Vagina (tissue), 2 donors: ENCODE results near the gene CADM4. TPM values are rescaled to one million over a fixed set of nuclear protein-coding genes. Genes with fewer than 3 reads are reported as not detected.

Experiments
- DNase-seq, 2 donors: peaks; one replicate each; pipeline ENCODE4 v3.0.0-alpha.2; 2017; ENCODE audit errors: extremely low spot score in 2 of 2
- H3K27ac ChIP-seq: fragments of 200-600 bp; sonication (generic); one replicate; pipeline ENCODE4 v1.5.1; 2019
- H3K27me3 ChIP-seq: fragments of 200-600 bp; sonication (generic); one replicate; pipeline ENCODE4 v1.5.1; 2019
- H3K36me3 ChIP-seq, 2 donors: fragments of 200-600 bp; sonication (generic); one replicate each; pipeline ENCODE4 v1.5.1; 2017 to 2019
- H3K4me1 ChIP-seq: fragments of 200-600 bp; sonication (generic); one replicate; pipeline ENCODE4 v1.5.1; 2019
- H3K4me3 ChIP-seq, 2 donors: fragments of 200-600 bp; sonication (generic); 1 replicate in 1 of 2; 2 replicates in 1 of 2; pipeline ENCODE4 v1.5.1; 2016 to 2019
- H3K9me3 ChIP-seq: fragments of 200-600 bp; sonication (generic); one replicate; pipeline ENCODE4 v1.5.1; 2019
- POLR2A ChIP-seq, 2 donors: fragments of 450-650 bp; IDR thresholded peaks; one replicate each; pipeline ENCODE4 v1.6.1; 2017; ENCODE audit warnings: antibody characterized with exemption in 2 of 2, mild to moderate bottlenecking in 2 of 2, moderate library complexity in 2 of 2
- POLR2AphosphoS5 ChIP-seq, 2 donors: sonication (generic); formaldehyde crosslinking; IDR thresholded peaks; one replicate each; pipeline ENCODE4 v1.9.0; 2017; ENCODE audit warnings: antibody characterized with exemption in 2 of 2, mild to moderate bottlenecking in 2 of 2, low read depth in 1 of 2; ENCODE audit not compliant: insufficient read depth in 1 of 2
- intact Hi-C: fragments of 100-400 bp; cut with DNase I; formaldehyde crosslinking; loops from one replicate; pipeline ENCODE4 v1.15.1; 2023
- total RNA-seq: library from RNA; depleted of rRNA; stranded (reverse); fragments of >200 nt; gene quantifications from one replicate; pipeline ENCODE4 v1.2.3, GENCODE V29; 2016
- TF ChIP-seq, protein P1 (sequence below), 3 experiments: fragments of 450-650 bp in 2 of 3; fragments of 200-600 bp in 1 of 3; sonication (generic) in 1 of 3; IDR thresholded peaks; one replicate each; pipeline ENCODE4 v1.5.1; 2017 to 2019; ENCODE audit warnings: antibody characterized with exemption in 3 of 3, mild to moderate bottlenecking in 2 of 3, moderate library complexity in 2 of 3

CADM4 gene
- total RNA-seq, 1 donor from 2014 or later = 4.7 TPM

DNA sequence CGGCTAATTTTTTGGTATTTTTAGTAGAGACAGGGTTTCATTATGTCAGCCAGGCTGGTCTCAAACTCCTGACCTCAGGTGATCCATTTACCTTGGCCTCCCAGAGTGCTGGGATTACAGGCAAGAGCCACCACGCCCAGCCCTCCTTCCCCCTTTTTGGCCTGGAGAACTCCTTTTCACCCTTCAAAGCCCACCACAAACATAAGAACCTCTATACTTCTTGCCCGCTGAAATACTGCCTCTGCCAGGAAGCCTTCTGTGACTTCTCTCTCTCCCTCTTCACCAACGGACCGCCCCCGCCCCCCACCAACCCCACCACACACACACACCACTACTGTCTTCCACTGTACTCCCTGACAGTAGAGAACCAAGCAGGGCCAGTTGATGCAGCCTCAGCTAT, 22.7 kb downstream of the CADM4 start:
- DNase-seq = no peak
- no peak overlapping the region for H3K27ac ChIP-seq
- no peak for TF ChIP-seq POLR2A (IDR thresholded peaks at IDR 0.05)
- no peak for TF ChIP-seq POLR2AphosphoS5 (IDR thresholded peaks at IDR 0.05; ENCODE audit: insufficient read depth in 1 of 2, low read depth in 1 of 2)
- TF ChIP-seq, protein P1, sequence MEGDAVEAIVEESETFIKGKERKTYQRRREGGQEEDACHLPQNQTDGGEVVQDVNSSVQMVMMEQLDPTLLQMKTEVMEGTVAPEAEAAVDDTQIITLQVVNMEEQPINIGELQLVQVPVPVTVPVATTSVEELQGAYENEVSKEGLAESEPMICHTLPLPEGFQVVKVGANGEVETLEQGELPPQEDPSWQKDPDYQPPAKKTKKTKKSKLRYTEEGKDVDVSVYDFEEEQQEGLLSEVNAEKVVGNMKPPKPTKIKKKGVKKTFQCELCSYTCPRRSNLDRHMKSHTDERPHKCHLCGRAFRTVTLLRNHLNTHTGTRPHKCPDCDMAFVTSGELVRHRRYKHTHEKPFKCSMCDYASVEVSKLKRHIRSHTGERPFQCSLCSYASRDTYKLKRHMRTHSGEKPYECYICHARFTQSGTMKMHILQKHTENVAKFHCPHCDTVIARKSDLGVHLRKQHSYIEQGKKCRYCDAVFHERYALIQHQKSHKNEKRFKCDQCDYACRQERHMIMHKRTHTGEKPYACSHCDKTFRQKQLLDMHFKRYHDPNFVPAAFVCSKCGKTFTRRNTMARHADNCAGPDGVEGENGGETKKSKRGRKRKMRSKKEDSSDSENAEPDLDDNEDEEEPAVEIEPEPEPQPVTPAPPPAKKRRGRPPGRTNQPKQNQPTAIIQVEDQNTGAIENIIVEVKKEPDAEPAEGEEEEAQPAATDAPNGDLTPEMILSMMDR (IDR thresholded peaks at IDR 0.05) = no peak
- H3K36me3 ChIP-seq = peaks cover 0 to 12% of the 10 kb centered on the region in 2 donors
- H3K9me3 ChIP-seq = no peaks in the 10 kb centered on the region
- intact Hi-C loops = no loop called here
- peaks cover 19% of the 10 kb centered on the region for H3K4me1 ChIP-seq
- no peak overlapping the region for H3K4me3 ChIP-seq
- H3K27me3 ChIP-seq = no peaks in the 10 kb centered on the region

DNA sequence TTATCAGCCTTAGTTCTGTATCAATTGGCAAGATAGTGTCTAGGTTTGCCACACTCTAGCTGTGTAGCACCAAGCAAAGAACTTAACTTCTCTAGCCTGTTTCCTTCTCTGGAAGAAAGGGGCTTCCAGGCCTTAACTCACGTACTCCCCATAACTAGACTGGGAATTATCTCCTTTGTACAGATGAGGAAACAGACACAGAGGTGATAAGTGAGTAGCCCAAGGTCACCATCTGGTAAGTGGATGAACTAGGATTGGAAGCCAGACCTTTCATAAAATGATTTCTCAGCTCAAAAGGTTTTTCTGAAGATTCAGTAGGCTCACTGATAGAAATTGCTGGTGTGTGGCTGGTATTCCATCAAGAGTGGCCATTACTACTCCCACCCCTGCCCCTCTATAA, 23.3 kb downstream of the CADM4 start:
- intact Hi-C loops = no loop called here
- Histone ChIP-seq H3K27ac (no peak overlapping the region), H3K27me3 (no peaks in the 10 kb centered on the region), H3K9me3 (no peaks in the 10 kb centered on the region), H3K4me1 (peaks cover 19% of the 10 kb centered on the region), H3K4me3 (no peak overlapping the region), H3K36me3 (peaks cover 0 to 12% of the 10 kb centered on the region in 2 donors)
- DNase-seq = no peak
- TF ChIP-seq, protein P1 (IDR thresholded peaks at IDR 0.05) = no peak
- TF ChIP-seq POLR2A (IDR thresholded peaks at IDR 0.05) (no peak), POLR2AphosphoS5 (IDR thresholded peaks at IDR 0.05; ENCODE audit: insufficient read depth in 1 of 2, low read depth in 1 of 2) (no peak)

DNA sequence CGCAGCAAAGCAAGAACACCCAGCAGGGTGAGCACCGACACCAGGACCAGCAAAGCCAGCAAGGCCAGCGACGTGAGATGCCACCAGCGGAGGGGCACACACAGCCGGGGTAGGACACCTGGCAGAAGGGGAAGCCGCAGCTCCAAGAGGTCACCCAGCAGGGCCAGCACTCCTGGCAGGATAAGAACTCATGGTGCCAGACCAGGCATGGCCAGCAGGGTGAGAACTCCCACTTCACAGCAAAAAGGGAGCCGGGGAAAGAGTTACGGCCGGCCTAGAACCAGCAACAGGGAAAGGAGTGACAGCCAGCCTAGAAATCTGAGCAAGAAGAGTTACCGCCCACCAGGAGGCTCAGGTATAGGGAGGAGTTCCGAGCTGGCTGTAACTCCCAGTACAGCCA, 27.3 kb downstream of the CADM4 start:
- Histone ChIP-seq H3K36me3 (peaks cover 0 to 12% of the 10 kb centered on the region in 2 donors), H3K27ac (no peak overlapping the region), H3K27me3 (no peaks in the 10 kb centered on the region), H3K4me1 (no peaks in the 10 kb centered on the region), H3K4me3 (no peak overlapping the region), H3K9me3 (no peaks in the 10 kb centered on the region)
- intact Hi-C loops = no loop called here
- no peak for TF ChIP-seq POLR2A (IDR thresholded peaks at IDR 0.05)
- no peak for DNase-seq

DNA sequence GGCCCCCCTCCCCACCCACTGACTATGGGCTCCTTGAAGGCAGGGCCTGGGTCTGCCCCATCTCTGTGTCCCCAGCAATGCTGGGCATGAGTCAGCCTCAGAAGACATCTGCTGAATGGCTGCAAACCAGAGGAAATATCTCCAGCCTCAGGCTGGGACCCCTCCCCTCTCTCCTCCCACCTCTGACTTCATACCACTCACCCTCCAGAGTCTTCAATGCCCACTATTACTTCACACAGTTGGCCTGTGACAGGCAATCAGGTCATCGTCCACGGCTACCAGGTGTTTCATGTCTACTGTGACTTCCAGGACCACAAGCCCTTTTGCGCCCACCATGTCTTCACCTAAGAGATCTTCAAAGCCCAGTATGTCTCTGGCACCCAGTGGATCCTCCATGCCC, 27.9 kb downstream of the CADM4 start, which contains the start of gene SRRM5:
Gene SRRM5, plus strand, starts transcription at position 301 of the 400 bp plus-strand sequence. Its CDS starts 34 bp downstream, at position 335.
- intact Hi-C loops = no loop called here
- DNase-seq = no peak
- peaks cover 0 to 15% of the 10 kb centered on the region in 2 donors for H3K36me3 ChIP-seq
- no peaks in the 10 kb centered on the region for H3K9me3 ChIP-seq
- TF ChIP-seq POLR2A (IDR thresholded peaks at IDR 0.05) (no peak), POLR2AphosphoS5 (IDR thresholded peaks at IDR 0.05; ENCODE audit: insufficient read depth in 1 of 2, low read depth in 1 of 2) (no peak)
- TF ChIP-seq, protein P1 (IDR thresholded peaks at IDR 0.05) = no peak
- H3K4me3 ChIP-seq = no peak within 1 kb of the TSS
- H3K4me1 ChIP-seq = peaks cover 6% of the 10 kb centered on the region
- no peaks in the 10 kb centered on the region for H3K27me3 ChIP-seq
- no peak within 1 kb of the TSS for H3K27ac ChIP-seq

DNA sequence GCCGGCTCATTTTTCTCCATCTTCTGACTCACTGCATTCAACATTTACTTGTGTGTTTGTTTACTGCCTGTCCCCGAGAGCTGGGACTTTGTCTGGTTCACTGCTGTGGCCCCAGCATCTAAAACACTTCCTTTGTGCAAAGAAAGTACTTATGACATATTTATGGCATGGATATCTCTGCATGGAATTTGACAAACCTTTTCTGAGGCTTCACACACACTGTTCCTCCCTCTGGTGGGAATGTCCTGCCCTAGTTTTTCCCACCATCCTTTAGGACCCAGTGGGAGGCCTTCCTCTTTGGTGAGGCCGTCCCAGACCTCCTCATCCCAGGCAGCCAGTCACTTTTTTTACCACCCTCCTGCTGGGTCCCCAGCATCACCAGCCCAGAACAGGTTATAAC, 29.2 kb downstream of the CADM4 start:
- DNase-seq = no peak
- Histone ChIP-seq H3K9me3 (no peaks in the 10 kb centered on the region), H3K27me3 (no peaks in the 10 kb centered on the region), H3K36me3 (peaks cover 0 to 17% of the 10 kb centered on the region in 2 donors), H3K4me1 (peaks cover 15% of the 10 kb centered on the region), H3K27ac (no peak overlapping the region), H3K4me3 (no peak overlapping the region)
- TF ChIP-seq, protein P1 (IDR thresholded peaks at IDR 0.05) = no peak
- no peak for TF ChIP-seq POLR2A (IDR thresholded peaks at IDR 0.05)
- TF ChIP-seq POLR2AphosphoS5 (IDR thresholded peaks at IDR 0.05; ENCODE audit: insufficient read depth in 1 of 2, low read depth in 1 of 2) = no peak
- intact Hi-C loops = no loop called here
